ENCODE results near the gene PRKAB1. TPM values are rescaled to one million over a fixed set of nuclear protein-coding genes. Genes with fewer than 3 reads are reported as not detected.
"Not testable (repeated sequence)": the region's sequence is repeated elsewhere in the genome, so short reads cannot be mapped to it uniquely, and the experiment has no call there.

The PRKAB1 gene
- polyA plus RNA-seq, 1 experiment: 34.3 TPM

- H3K27me3 ChIP-seq (ENCODE audit: control insufficient read depth, insufficient read depth, low read length): no peaks in the 10 kb centered on the region
- H3K27ac ChIP-seq (ENCODE audit: low read depth, low read length): no peak overlapping the region
- no peaks in the 10 kb centered on the region; the same call in 1 of the 2 replicates for H3K9me3 ChIP-seq (ENCODE audit: control insufficient read depth, insufficient read depth, low read length)
- POLR2A ChIA-PET: no interaction called here
- CTCF ChIA-PET: interaction anchor here (0.8 to 1.4 kb wide), 2 partner anchors 15 to 128 kb away, joined by 3 to 6 read pairs; partner anchors contain the start of gene PRKAB1
- DNase-seq (ENCODE audit: low read depth, low spot score): no peak
- TF ChIP-seq CTCF (IDR thresholded peaks at IDR 0.05; ENCODE audit: low read depth, low read length): no peak
- no peak overlapping the region for H3K4me3 ChIP-seq (ENCODE audit: low read depth, low read length)
Measured at GRCh38 chr12:119652665-119653064, 15.3 kb upstream of the PRKAB1 start.

- H3K9me3 ChIP-seq (ENCODE audit: control insufficient read depth, insufficient read depth, low read length); POLR2A ChIA-PET; H3K27me3 ChIP-seq (ENCODE audit: control insufficient read depth, insufficient read depth, low read length); H3K4me3 ChIP-seq (ENCODE audit: low read depth, low read length); DNase-seq (ENCODE audit: low read depth, low spot score); H3K27ac ChIP-seq (ENCODE audit: low read depth, low read length): not testable (repeated sequence)
- CTCF ChIA-PET: interaction anchor here (1.3 kb wide), 1 partner anchor 11 kb away, joined by 7 read pairs; the partner anchor contains the start of gene PRKAB1
Measured at GRCh38 chr12:119657001-119657400, 10.9 kb upstream of the PRKAB1 start.

GRCh38 chr12:119658166-119658565 lies 9.8 kb upstream of the PRKAB1 start:
- CTCF ChIA-PET: interaction anchor here (0.9 to 2.5 kb wide), 5 partner anchors 10 to 244 kb away, joined by 4 to 13 read pairs (median 5); partner anchors contain the start of gene PRKAB1
- H3K27ac ChIP-seq (ENCODE audit: low read depth, low read length); H3K4me3 ChIP-seq (ENCODE audit: low read depth, low read length); DNase-seq (ENCODE audit: low read depth, low spot score); H3K27me3 ChIP-seq (ENCODE audit: control insufficient read depth, insufficient read depth, low read length); POLR2A ChIA-PET; H3K9me3 ChIP-seq (ENCODE audit: control insufficient read depth, insufficient read depth, low read length): not testable (repeated sequence)

- peak; percentile 95 for TF ChIP-seq CTCF (IDR thresholded peaks at IDR 0.05; ENCODE audit: low read depth, low read length)
- ChIA-PET CTCF (interaction anchor here (0.6 to 2.5 kb wide), 7 partner anchors 9 to 243 kb away, joined by 3 to 13 read pairs (median 4); partner anchors contain the start of gene PRKAB1), POLR2A (no interaction called here)
- no peak overlapping the region for H3K27ac ChIP-seq (ENCODE audit: low read depth, low read length)
- H3K9me3 ChIP-seq (ENCODE audit: control insufficient read depth, insufficient read depth, low read length): no peaks in the 10 kb centered on the region
- H3K27me3 ChIP-seq (ENCODE audit: control insufficient read depth, insufficient read depth, low read length): no peaks in the 10 kb centered on the region
- H3K4me3 ChIP-seq (ENCODE audit: low read depth, low read length): no peak overlapping the region
- DNase-seq (ENCODE audit: low read depth, low spot score): no peak
Measured at GRCh38 chr12:119659289-119659897, 8.5 kb upstream of the PRKAB1 start.

GRCh38 chr12:119660076-119660475 lies 7.9 kb upstream of the PRKAB1 start:
- CTCF ChIA-PET: interaction anchor here (0.6 to 2.5 kb wide), 6 partner anchors 8 to 242 kb away, joined by 3 to 13 read pairs (median 4); partner anchors contain the start of gene PRKAB1
- TF ChIP-seq CTCF (IDR thresholded peaks at IDR 0.05; ENCODE audit: low read depth, low read length): no peak
- H3K27me3 ChIP-seq (ENCODE audit: control insufficient read depth, insufficient read depth, low read length): no peaks in the 10 kb centered on the region
- no peaks in the 10 kb centered on the region for H3K9me3 ChIP-seq (ENCODE audit: control insufficient read depth, insufficient read depth, low read length)
- H3K27ac ChIP-seq (ENCODE audit: low read depth, low read length): no peak overlapping the region
- no peak overlapping the region for H3K4me3 ChIP-seq (ENCODE audit: low read depth, low read length)
- DNase-seq (ENCODE audit: low read depth, low spot score): no peak
- POLR2A ChIA-PET: no interaction called here

- peaks cover 3% of the 10 kb centered on the region for H3K27me3 ChIP-seq (ENCODE audit: control insufficient read depth, insufficient read depth, low read length)
- no peak for TF ChIP-seq CTCF (IDR thresholded peaks at IDR 0.05; ENCODE audit: low read depth, low read length)
- no peak for DNase-seq (ENCODE audit: low read depth, low spot score)
- CTCF ChIA-PET: interaction anchor here (1.2 to 1.5 kb wide), 2 partner anchors 118 to 1284 kb away, joined by 3 to 4 read pairs; no protein-coding TSS in a partner anchor
- POLR2A ChIA-PET: no interaction called here
- H3K27ac ChIP-seq (ENCODE audit: low read depth, low read length): no peak overlapping the region
- no peak overlapping the region for H3K4me3 ChIP-seq (ENCODE audit: low read depth, low read length)
- H3K9me3 ChIP-seq (ENCODE audit: control insufficient read depth, insufficient read depth, low read length): no peaks in the 10 kb centered on the region
Measured at GRCh38 chr12:119661882-119662281, 6.1 kb upstream of the PRKAB1 start.
